CD4-positive, alpha-beta memory T cell (primary cell): ENCODE measurements around the gene FNDC1. TPM values are rescaled to one million over a fixed set of nuclear protein-coding genes. Genes with fewer than 3 reads are reported as not detected.

Source experiments
- CTCF ChIA-PET: fragments of 350-600 bp; sonication (Branson Sonifier 250); formaldehyde crosslinking; loops from one replicate; lab custom pipeline; 2021; ENCODE audit warnings: inconsistent platforms; ENCODE audit not compliant: partially characterized antibody; lab: Charles Lee
- POLR2A ChIA-PET: fragments of 350-600 bp; sonication (Branson Sonifier 250); formaldehyde crosslinking; loops from one replicate; lab custom pipeline; 2021; ENCODE audit not compliant: partially characterized antibody; lab: Charles Lee
- DNase-seq, 5 donors: peaks; one replicate each; pipeline versions ENCODE4 v3.0.0 to v3.0.0-alpha.2; 2020 to 2022; ENCODE audit warnings: mixed read lengths in 1 of 5
- H3K27ac ChIP-seq: one replicate; pipeline ENCODE4 v1.7.0; 2013; ENCODE audit warnings: low read depth, low read length
- H3K27me3 ChIP-seq: 2 replicates; pipeline ENCODE4 v1.7.0; 2013; ENCODE audit warnings: mild to moderate bottlenecking, low read length, moderate library complexity; ENCODE audit not compliant: insufficient read depth
- H3K36me3 ChIP-seq: 2 replicates; pipeline ENCODE4 v1.7.0; 2013; ENCODE audit warnings: mild to moderate bottlenecking, low read length, moderate library complexity; ENCODE audit not compliant: insufficient read depth
- H3K4me1 ChIP-seq: 2 replicates; pipeline ENCODE4 v1.7.0; 2013; ENCODE audit warnings: mild to moderate bottlenecking, low read length, moderate library complexity; ENCODE audit not compliant: insufficient read depth
- H3K4me3 ChIP-seq, 2 donors: one replicate each; pipeline ENCODE4 v1.7.0; 2013; ENCODE audit warnings: low read length in 2 of 2, mild to moderate bottlenecking in 1 of 2
- H3K9me3 ChIP-seq, 2 donors: one replicate each; pipeline ENCODE4 v1.7.0; 2013; ENCODE audit warnings: low read length in 2 of 2, control low read depth in 1 of 2; ENCODE audit not compliant: control insufficient read depth in 1 of 2
- H3K27ac Mint-ChIP-seq, 7 donors: one replicate each; pipeline ENCODE4 v1.8.0; 2020 to 2021; ENCODE audit warnings: mixed read lengths in 7 of 7, mild to moderate bottlenecking in 6 of 7, inconsistent platforms in 3 of 7, moderate library complexity in 3 of 7
- H3K27me3 Mint-ChIP-seq, 2 donors: one replicate each; pipeline ENCODE4 v1.8.0; 2020 to 2021; ENCODE audit warnings: mixed read lengths in 2 of 2
- H3K36me3 Mint-ChIP-seq, 2 donors: one replicate each; pipeline ENCODE4 v1.8.0; 2020 to 2021; ENCODE audit warnings: mixed read lengths in 2 of 2, inconsistent platforms in 1 of 2, mild to moderate bottlenecking in 1 of 2
- H3K4me1 Mint-ChIP-seq, 4 donors: one replicate each; pipeline ENCODE4 v1.8.0; 2020 to 2021; ENCODE audit warnings: mixed read lengths in 4 of 4, mild to moderate bottlenecking in 1 of 4
- H3K4me3 Mint-ChIP-seq, 8 donors: one replicate each; pipeline ENCODE4 v1.8.0; 2020 to 2021; ENCODE audit warnings: mixed read lengths in 8 of 8, mild to moderate bottlenecking in 7 of 8, moderate library complexity in 6 of 8, inconsistent platforms in 3 of 8
- H3K9me3 Mint-ChIP-seq, 8 donors: one replicate each; pipeline ENCODE4 v1.8.0; 2020 to 2021; ENCODE audit warnings: mixed read lengths in 8 of 8, mild to moderate bottlenecking in 5 of 8, inconsistent platforms in 3 of 8, moderate library complexity in 1 of 8
- intact Hi-C: fragments of 100-400 bp; cut with micrococcal nuclease; formaldehyde crosslinking; loops from one replicate; pipeline ENCODE4 v1.15.1; 2023
- polyA plus RNA-seq, 2 donors: library from polyadenylated mRNA; unstranded; fragments of 300-500 nt; fragmentation: Illumina TruSeq; gene quantifications; one replicate each; pipeline ENCODE4 v1.2.3, GENCODE V29; 2021
- total RNA-seq, 2 experiments: library from RNA; stranded (reverse); gene quantifications; one replicate each; pipeline ENCODE4 v1.2.3, GENCODE V29; 2021

Gene FNDC1
- total and polyA plus RNA-seq, 4 experiments from 2014 or later = 0.08 TPM; not detected in 3

GRCh38 chr6:159229651-159230051, 60.5 kb downstream of the FNDC1 start:
- no peaks in the 10 kb centered on the region for H3K4me1 ChIP-seq
- H3K36me3 ChIP-seq = no peaks in the 10 kb centered on the region
- H3K9me3 Mint-ChIP-seq = no peaks in the 10 kb centered on the region
- no peak overlapping the region for H3K4me3 ChIP-seq
- no peaks in the 10 kb centered on the region for H3K36me3 Mint-ChIP-seq
- H3K27me3 Mint-ChIP-seq = peaks cover 19 to 22% of the 10 kb centered on the region in 2 donors
- intact Hi-C loops = no loop called here
- no peak overlapping the region for H3K27ac Mint-ChIP-seq
- no peak overlapping the region for H3K27ac ChIP-seq
- no peaks in the 10 kb centered on the region for H3K9me3 ChIP-seq
- ChIA-PET CTCF (no interaction called here), POLR2A (no interaction called here)
- peaks cover 12% of the 10 kb centered on the region for H3K27me3 ChIP-seq
- DNase-seq = no peak
- H3K4me1 Mint-ChIP-seq = peaks cover 0 to 6% (median under 1%) of the 10 kb centered on the region in 4 donors
- H3K4me3 Mint-ChIP-seq = no peak overlapping the region

GRCh38 chr6:159232106-159232645, 63.0 kb downstream of the FNDC1 start:
- Histone ChIP-seq H3K9me3 (no peaks in the 10 kb centered on the region), H3K4me3 (no peak overlapping the region), H3K4me1 (no peaks in the 10 kb centered on the region), H3K27ac (no peak overlapping the region), H3K27me3 (peaks cover 16% of the 10 kb centered on the region), H3K36me3 (no peaks in the 10 kb centered on the region)
- intact Hi-C loops = no loop called here
- H3K4me3 Mint-ChIP-seq = no peak overlapping the region
- ChIA-PET CTCF (no interaction called here), POLR2A (no interaction called here)
- H3K9me3 Mint-ChIP-seq = no peaks in the 10 kb centered on the region
- H3K36me3 Mint-ChIP-seq = no peaks in the 10 kb centered on the region
- H3K27me3 Mint-ChIP-seq = peaks cover 28 to 32% of the 10 kb centered on the region in 2 donors
- no peak for DNase-seq
- no peak overlapping the region for H3K27ac Mint-ChIP-seq
- H3K4me1 Mint-ChIP-seq = peaks cover 0 to 8% (median under 1%) of the 10 kb centered on the region in 4 donors

DNA sequence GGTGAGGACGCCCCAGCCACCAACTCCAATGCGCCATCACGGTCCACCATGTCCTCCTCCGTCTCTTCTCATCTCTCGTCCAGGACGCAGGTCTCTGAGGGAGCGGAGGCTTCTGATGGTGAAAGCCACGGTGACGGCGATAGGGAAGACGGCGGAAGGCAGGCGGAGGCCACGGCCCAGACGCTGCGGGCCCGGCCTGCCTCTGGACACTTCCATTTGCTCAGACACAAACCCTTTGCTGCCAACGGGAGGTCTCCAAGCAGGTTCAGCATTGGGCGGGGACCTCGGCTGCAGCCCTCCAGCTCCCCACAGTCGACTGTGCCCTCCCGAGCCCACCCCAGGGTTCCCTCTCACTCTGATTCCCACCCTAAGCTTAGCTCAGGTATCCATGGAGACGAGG, 63.6 kb downstream of the FNDC1 start:
- Mint-ChIP-seq H3K27me3 (peaks cover 32 to 34% of the 10 kb centered on the region in 2 donors), H3K9me3 (no peaks in the 10 kb centered on the region), H3K4me3 (no peak overlapping the region), H3K4me1 (peaks cover 0 to 8% (median under 1%) of the 10 kb centered on the region in 4 donors), H3K27ac (no peak overlapping the region), H3K36me3 (no peaks in the 10 kb centered on the region)
- H3K27me3 ChIP-seq = peaks cover 16% of the 10 kb centered on the region
- H3K4me1 ChIP-seq = no peaks in the 10 kb centered on the region
- CTCF ChIA-PET = no interaction called here
- DNase-seq = no peak
- POLR2A ChIA-PET = no interaction called here
- no peak overlapping the region for H3K4me3 ChIP-seq
- no peaks in the 10 kb centered on the region for H3K36me3 ChIP-seq
- no peaks in the 10 kb centered on the region for H3K9me3 ChIP-seq
- intact Hi-C loops = no loop called here
- H3K27ac ChIP-seq = no peak overlapping the region

DNA sequence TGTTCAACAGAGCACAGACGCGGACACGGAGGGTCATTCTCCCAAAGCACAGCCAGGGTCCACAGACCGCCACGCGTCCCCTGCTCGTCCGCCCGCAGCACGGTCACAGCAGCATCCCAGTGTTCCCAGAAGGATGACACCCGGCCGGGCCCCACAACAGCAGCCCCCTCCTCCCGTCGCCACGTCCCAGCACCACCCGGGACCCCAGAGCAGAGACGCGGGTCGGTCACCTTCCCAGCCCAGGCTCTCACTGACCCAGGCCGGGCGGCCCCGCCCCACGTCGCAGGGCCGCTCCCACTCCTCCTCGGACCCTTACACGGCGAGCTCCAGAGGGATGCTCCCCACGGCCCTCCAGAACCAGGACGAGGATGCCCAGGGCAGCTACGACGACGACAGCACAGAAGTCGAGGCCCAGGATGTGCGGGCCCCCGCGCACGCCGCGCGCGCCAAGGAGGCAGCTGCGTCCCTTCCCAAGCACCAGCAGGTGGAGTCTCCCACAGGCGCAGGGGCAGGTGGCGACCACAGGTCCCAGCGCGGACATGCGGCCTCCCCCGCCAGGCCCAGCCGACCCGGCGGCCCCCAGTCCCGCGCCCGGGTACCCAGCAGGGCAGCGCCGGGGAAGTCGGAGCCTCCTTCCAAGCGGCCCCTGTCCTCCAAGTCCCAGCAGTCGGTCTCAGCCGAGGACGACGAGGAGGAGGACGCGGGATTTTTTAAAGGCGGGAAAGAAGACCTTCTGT, 64.3 kb downstream of the FNDC1 start:
- no peak overlapping the region for H3K4me3 ChIP-seq
- Mint-ChIP-seq H3K4me1 (peaks cover 0 to 8% (median under 1%) of the 10 kb centered on the region in 4 donors), H3K4me3 (no peak overlapping the region), H3K9me3 (no peaks in the 10 kb centered on the region), H3K27ac (no peak overlapping the region), H3K36me3 (no peaks in the 10 kb centered on the region), H3K27me3 (peaks cover 36 to 38% of the 10 kb centered on the region in 2 donors)
- ChIA-PET POLR2A (no interaction called here), CTCF (no interaction called here)
- peaks cover 16% of the 10 kb centered on the region for H3K27me3 ChIP-seq
- H3K27ac ChIP-seq = no peak overlapping the region
- no peak for DNase-seq
- no peaks in the 10 kb centered on the region for H3K4me1 ChIP-seq
- no peaks in the 10 kb centered on the region for H3K9me3 ChIP-seq
- no peaks in the 10 kb centered on the region for H3K36me3 ChIP-seq
- intact Hi-C loops = no loop called here

DNA sequence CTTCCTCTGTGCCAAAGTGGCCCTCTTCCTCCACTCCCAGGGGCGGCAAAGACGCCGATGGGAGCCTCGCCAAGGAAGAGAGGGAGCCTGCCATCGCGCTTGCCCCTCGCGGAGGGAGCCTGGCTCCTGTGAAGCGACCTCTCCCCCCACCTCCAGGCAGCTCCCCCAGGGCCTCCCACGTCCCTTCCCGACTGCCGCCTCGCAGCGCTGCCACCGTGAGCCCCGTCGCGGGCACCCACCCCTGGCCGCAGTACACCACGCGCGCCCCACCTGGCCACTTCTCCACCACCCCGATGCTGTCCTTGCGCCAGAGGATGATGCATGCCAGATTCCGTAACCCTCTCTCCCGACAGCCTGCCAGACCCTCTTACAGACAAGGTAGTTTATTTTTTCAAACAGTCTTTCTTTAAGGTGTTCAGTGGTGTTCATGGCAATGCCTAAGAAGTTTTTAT, 64.9 kb downstream of the FNDC1 start:
- Histone ChIP-seq H3K27ac (no peak overlapping the region), H3K4me1 (no peaks in the 10 kb centered on the region), H3K4me3 (no peak overlapping the region), H3K9me3 (no peaks in the 10 kb centered on the region), H3K36me3 (no peaks in the 10 kb centered on the region), H3K27me3 (peaks cover 16% of the 10 kb centered on the region)
- H3K27ac Mint-ChIP-seq = no peak overlapping the region
- no peak for DNase-seq
- H3K27me3 Mint-ChIP-seq = peaks cover 39% of the 10 kb centered on the region in 2 donors
- no peaks in the 10 kb centered on the region for H3K9me3 Mint-ChIP-seq
- no peaks in the 10 kb centered on the region for H3K36me3 Mint-ChIP-seq
- ChIA-PET CTCF (no interaction called here), POLR2A (no interaction called here)
- intact Hi-C loops = no loop called here
- peaks cover 0 to 8% (median under 1%) of the 10 kb centered on the region in 4 donors for H3K4me1 Mint-ChIP-seq
- H3K4me3 Mint-ChIP-seq = no peak overlapping the region

DNA sequence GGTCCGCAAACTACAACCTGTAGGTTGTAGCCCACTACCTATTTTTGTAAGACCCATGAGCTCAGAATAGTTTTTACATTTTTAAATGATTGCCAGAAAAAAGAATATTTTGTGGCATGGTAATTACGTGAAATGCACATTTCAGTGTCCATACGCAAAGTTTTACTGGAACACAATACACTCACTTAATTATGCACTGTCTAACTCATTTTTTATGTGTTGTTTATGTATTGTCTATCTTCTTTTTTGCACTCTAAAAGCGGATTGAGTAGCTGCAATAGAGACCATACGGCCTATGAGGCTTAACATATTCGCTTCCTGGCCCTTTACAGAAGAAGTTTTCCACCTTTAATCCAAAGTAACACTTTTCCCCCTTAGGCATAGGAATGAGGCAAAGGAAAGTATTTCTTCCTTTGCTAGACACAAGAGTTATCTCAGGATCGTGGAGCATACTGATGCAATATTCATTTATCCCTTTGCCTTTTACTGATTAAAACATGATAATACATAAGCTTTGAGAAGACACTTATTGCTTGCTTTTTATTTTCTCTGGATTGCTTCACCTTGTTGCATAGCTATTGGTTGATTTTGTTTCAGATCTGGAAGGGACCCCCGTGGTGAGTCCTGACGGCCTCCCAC, 69.8 kb downstream of the FNDC1 start:
- Mint-ChIP-seq H3K4me1 (peaks cover 0 to 8% (median under 1%) of the 10 kb centered on the region in 4 donors), H3K9me3 (no peaks in the 10 kb centered on the region), H3K36me3 (no peaks in the 10 kb centered on the region), H3K27me3 (peaks cover 35 to 37% of the 10 kb centered on the region in 2 donors), H3K27ac (no peak overlapping the region), H3K4me3 (no peak overlapping the region)
- POLR2A ChIA-PET = no interaction called here
- no peaks in the 10 kb centered on the region for H3K4me1 ChIP-seq
- no peaks in the 10 kb centered on the region for H3K36me3 ChIP-seq
- no peak for DNase-seq
- CTCF ChIA-PET = interaction anchor here (6.0 kb wide), 1 partner anchor 12 kb away, joined by 40 read pairs; no protein-coding TSS in a partner anchor
- H3K27ac ChIP-seq = no peak overlapping the region
- intact Hi-C loops = no loop called here
- no peaks in the 10 kb centered on the region for H3K9me3 ChIP-seq
- peaks cover 10% of the 10 kb centered on the region for H3K27me3 ChIP-seq
- H3K4me3 ChIP-seq = no peak overlapping the region

DNA sequence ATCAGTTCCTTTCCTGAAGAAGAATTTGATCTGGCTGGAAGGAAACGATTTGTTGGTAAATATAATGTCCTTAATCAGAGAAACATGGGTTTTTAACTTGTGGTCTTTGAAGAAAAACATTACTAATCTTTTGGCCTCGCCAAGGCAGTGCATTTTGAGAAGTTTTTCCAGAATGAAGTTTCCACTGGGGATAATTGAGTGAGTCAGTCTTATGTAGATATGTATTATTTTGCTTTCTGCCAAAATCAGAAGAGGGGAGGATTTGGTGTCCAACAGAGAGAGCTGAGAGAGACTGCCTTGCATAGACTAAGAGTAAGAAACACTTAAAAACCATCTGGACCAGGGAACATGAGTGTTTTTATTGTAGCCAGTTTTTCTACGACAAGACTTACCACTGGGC, 79.9 kb downstream of the FNDC1 start:
- peaks cover 0 to 4% (median 0%) of the 10 kb centered on the region in 8 donors for H3K9me3 Mint-ChIP-seq
- no peaks in the 10 kb centered on the region for H3K36me3 Mint-ChIP-seq
- Histone ChIP-seq H3K27ac (no peak overlapping the region), H3K4me1 (no peaks in the 10 kb centered on the region), H3K27me3 (no peaks in the 10 kb centered on the region), H3K4me3 (no peak overlapping the region), H3K36me3 (no peaks in the 10 kb centered on the region), H3K9me3 (no peaks in the 10 kb centered on the region)
- no peak for DNase-seq
- H3K4me3 Mint-ChIP-seq = no peak overlapping the region
- ChIA-PET CTCF (interaction anchor here (1.3 to 5.1 kb wide), 2 partner anchors 11 to 102 kb away, joined by 3 to 40 read pairs; no protein-coding TSS in a partner anchor), POLR2A (no interaction called here)
- H3K4me1 Mint-ChIP-seq = peaks cover 0 to 3% (median 1%) of the 10 kb centered on the region in 4 donors
- H3K27ac Mint-ChIP-seq = no peak overlapping the region
- intact Hi-C loops = no loop called here
- peaks cover 11 to 18% of the 10 kb centered on the region in 2 donors for H3K27me3 Mint-ChIP-seq
